GM21367 (cell line): ENCODE results near the gene UBA6.
"Not testable (repeated sequence)": the region's sequence is repeated elsewhere in the genome, so short reads cannot be mapped to it uniquely, and the experiment has no call there.

Experiments
- ATAC-seq: cut with Tn5 transposase; IDR thresholded peaks from one replicate; pipeline ENCODE4 v1.9.1; 2021; ENCODE audit not compliant: unreplicated experiment

The UBA6 gene

DNA sequence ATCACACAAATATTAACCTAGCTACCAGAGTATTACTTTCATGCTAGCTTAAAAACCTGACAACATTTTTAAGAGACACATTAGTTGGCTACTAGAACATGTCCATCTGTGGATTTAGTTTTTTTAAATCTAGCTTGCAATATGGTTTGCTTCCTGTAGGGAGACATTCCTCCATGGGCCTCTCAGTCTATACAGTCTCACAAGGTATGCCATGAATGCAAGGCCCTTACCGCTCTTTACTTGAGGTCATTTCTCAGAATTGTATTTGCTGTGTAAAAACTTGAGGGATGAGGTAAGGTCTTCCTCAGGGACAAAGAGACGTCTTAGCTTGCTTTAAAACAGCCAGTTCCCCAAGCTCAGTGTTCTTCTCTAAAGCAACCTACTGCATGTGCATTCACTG lies 26.9 kb downstream of the UBA6 start:
- ATAC-seq, result no peak

GRCh38 chr4:67668315-67668714 lies 32.6 kb downstream of the UBA6 start:
- ATAC-seq, result no peak

GRCh38 chr4:67660418-67660817 lies 40.5 kb downstream of the UBA6 start:
- no peak for ATAC-seq

DNA sequence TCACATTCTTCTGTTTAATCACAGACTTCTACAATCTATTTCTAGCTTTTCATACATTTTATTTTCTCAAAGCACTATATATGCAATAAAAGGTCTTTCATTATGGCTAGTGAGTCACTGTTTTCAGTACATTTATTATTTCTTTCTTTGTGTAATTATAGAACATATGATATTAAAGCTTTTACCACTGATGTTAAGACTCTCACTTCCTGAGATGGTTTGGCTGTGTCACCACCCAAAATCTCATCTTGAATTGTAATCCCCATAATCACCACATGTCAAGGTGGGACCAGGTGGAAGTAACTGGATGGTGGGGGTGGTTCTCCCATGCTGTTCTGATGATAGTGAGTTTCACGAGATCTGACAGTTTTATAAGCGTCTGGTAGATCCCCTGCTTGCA lies 41.9 kb downstream of the UBA6 start:
- ATAC-seq, result no peak

DNA sequence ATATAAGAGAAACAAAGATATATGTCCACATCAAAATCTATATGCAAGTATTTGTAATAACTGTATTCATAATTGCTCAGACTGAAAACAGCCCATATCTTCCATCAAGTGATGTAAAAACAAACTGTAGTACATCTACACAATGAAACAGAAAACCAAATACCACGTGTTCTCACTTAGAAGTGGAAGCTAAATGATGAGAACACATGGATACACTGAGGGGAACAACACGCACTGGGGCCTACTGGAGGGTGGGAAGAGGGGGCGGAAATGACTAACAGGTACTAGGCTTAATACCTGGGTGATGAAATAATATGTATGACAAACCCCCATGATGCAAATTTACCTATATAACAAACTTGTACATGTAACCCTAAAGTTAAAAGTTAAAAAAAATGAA lies 42.7 kb downstream of the UBA6 start:
- no peak for ATAC-seq

DNA sequence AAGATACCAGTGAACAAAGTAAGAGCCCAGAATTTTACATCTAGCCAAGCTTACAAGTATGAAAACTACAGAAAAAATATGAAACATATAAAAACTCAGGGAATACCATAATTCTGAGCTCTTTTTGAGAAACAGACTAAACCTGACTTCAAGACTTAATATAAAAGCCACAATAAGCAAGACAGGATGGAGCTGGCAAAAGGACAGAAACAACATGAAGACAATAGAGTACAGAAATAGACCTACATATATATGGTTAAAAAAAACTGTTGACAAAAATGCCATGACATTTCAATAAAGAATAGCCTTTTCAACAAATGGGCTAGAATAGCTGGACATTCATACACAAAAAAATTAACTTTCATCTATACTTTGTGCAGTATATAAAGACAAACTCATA lies 49.4 kb downstream of the UBA6 start:
- ATAC-seq, result no peak

DNA sequence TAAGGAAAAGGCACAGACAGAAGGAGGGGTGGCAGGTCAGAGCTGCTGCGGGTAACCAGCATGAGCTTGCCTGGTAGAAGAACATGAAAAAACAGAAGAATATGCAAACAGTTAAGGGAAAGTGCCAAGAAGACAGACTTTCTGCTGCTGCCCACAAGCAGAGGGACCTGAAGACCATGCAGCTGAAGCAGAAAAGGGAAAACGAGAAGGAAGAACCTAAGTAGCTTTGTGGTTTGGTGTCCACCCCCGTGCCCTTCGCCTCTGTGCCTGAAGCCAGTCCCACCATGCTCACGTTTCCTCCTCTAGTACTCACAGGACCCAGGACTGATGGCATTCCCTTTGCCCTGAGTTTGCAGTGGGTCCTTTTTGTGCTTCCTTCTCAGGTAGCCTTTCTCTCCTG lies 62.8 kb downstream of the UBA6 start:
- ATAC-seq, result no peak

- not testable (repeated sequence) for ATAC-seq
These were observed 64.0 kb downstream of the UBA6 start for GRCh38 chr4:67636978-67637377.

DNA sequence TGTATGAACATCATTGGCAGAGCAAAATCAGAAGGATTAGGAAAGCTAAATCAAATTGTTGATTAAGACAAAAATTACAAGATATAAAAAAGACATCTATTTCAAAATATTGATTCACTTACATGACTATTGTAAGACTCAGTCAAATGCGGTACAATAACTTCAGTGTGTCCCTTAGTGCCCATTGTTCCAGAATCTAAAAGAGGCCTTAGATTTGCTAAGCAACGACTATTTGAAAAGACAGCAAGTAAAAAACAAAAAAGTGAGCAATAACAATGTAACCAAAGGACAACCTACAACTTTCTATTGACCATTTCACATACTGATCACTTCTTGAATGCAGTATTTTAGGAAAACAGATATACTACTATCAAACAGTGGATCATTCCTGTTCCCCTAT lies 65.6 kb downstream of the UBA6 start:
- no peak for ATAC-seq

DNA sequence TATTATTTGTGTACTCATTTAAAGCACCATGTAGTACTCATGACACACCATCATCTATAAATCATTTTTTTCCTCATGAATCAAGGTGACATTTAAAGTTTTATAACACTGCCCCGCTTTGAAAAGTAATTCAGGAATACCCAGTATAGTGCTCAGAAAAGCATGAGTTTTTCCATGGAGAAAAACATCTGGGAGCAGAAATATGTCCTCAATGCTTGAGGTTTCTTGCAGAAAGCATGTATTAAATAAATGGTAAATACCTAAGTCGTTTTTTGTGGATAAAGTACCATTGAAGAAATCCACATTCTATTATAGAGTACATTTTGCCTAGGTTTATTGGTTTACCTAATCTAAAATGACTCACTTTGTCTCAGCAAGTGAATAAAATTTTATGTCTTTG lies 66.2 kb downstream of the UBA6 start:
- no peak for ATAC-seq

DNA sequence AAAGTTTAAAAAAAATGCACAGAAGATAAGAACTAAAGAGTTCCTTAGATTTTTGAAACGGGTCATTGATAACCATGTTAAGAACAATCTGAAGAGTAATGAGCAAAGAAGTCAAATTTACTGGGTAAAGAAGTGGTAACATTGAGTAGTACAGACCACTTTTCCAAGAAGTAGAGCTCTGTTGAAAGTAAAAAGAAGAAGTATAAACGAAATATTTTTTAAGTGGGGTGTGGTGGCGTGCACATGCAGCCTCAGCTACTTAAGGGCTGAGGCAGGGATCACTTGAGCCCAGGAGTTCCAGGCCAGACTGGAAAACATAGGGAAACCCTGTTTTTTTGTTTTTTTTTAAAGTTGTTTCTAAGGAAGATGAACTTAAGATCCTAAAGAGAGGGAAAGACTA lies 68.5 kb downstream of the UBA6 start:
- peak; percentile 74 for ATAC-seq

GRCh38 chr4:67624939-67625338 lies 76.0 kb downstream of the UBA6 start:
- no peak for ATAC-seq

- no peak for ATAC-seq
These were observed 84.5 kb downstream of the UBA6 start for GRCh38 chr4:67616478-67616877.

- ATAC-seq, result no peak
These were observed 85.8 kb downstream of the UBA6 start for GRCh38 chr4:67615119-67615518.

- ATAC-seq, result no peak
These were observed 86.8 kb downstream of the UBA6 start for GRCh38 chr4:67614186-67614585.

- ATAC-seq, result no peak
These were observed 92.9 kb downstream of the UBA6 start for GRCh38 chr4:67608027-67608426.

GRCh38 chr4:67604749-67605148 lies 96.2 kb downstream of the UBA6 start:
- ATAC-seq, result no peak

DNA sequence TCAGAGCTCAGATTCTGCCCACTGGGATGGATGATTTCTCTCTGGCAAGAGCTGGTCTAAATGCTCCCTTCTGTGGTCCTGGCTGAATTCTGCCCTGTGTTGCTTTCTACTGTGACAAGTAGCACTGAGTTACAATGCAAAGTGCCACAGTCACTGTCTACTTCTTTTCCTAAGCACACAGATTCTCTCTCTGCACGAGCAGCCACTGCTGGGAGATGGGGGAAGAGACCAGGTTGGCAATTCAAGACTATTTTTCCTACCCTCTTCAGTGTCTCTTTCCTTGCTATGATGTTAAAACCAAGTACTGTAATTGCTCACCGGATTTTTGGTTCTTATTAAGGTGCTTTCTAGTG lies 97.0 kb downstream of the UBA6 start:
- no peak for ATAC-seq

DNA sequence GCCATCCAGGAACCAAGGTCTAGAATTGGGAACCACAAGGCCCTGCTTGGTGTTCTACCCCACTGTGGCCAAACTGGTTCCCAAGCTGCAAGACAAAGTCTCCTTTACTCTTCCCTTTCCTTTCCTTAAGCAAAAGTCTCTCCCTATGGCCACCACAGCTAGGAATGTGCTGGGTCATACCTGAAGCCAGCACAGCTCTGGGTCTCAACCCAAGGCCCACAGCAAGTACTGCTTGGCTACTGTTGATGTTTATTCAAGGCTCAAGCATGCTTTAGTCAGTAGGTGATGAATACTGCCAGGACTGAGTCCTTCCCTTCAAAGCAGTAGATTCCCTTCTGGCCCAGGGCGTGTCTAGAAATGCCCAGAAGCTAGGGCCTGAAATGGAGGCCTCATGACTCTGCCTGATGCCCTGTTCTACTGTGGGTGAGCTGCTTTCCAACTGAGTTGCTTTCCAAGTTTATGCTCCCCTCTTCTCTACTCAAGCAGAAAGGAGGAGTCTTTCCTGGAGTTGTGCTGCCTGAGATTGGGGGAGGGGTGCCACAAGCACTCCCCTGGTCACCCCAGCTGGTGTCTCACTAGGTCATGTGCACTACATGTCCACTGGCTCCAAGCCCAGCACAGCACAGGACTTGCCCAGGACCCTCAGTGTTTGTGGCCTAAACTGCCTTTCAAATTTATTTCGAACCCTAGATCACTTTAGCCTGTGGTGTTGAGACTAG lies 97.5 kb downstream of the UBA6 start:
- no peak for ATAC-seq

DNA sequence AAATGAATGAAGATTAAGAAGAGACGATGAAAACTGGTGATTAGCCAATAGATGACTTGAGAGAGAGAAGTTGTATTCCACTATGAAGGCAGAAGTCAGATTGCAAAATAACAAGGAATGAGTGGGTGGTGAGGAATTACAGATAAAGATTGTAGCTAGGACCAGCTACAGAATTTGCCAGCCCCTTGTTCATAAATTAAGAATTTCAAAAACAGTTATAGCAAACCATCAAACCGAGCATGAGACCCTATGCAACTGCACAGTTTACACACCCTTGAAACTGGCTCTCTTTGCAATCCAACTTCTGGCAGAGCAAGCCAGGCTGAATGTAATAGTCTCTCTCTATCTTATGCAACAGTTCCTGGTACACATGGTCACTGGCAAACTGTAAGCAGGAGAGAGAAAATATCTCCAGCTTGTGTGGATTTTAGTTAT lies 107.2 kb downstream of the UBA6 start:
- no peak for ATAC-seq

DNA sequence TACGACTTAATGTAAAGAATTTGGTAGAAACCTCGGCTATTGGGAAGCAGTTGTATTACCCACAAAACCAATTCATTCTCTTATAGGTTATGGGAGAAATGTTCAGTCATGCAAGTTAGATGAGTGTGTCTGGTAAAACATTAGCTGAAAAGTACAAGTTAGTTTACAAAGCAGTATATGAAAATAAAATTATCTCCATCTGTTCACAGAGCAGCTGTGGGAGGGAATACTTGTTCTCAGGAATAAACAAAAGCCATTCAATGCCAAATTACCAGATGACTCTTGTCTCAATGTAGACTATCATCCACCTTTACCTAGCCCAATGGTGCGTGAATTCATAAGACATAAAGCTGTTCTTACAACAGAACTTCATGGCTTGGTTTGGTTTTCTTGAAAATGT lies 113.8 kb downstream of the UBA6 start:
- no peak for ATAC-seq

DNA sequence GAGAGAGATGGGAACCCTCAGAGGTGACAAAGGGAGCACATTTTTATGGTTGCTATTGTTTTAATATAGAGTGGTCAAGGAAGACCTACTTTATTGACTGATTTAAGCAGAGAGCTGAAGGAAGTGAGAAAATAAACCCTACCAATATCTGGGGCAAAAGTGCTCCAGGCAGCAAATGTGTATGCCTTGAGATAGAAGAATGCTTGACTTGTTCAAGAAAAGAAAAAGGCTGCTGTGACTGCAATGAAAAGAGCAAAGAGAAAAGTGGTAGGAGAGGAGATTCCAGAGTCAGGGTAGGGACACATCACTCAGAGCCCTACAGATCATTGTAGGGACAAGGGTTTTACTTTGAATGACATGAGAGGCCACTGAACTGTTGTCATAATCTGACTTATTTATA lies 116.5 kb downstream of the UBA6 start:
- no peak for ATAC-seq

- no peak for ATAC-seq
These were observed 119.0 kb downstream of the UBA6 start for GRCh38 chr4:67581913-67582312.
